Ascending aorta (tissue), 2 donors: ENCODE data around the gene PALM. TPM values are rescaled to one million over a fixed set of nuclear protein-coding genes. Genes with fewer than 3 reads are reported as not detected.
A peak's percentile ranks its signal among the peaks of the same experiment; 100 is the strongest.

ENCODE experiments used
- DNase-seq, 2 donors: peaks; one replicate each; pipeline ENCODE4 v3.0.0-alpha.2; 2019; ENCODE audit warnings: low spot score in 2 of 2
- H3K27ac ChIP-seq, 2 donors: fragments of 200-600 bp; sonication (generic); one replicate each; pipeline ENCODE4 v1.5.1; 2016 to 2017; ENCODE audit warnings: mild to moderate bottlenecking in 1 of 2
- H3K27me3 ChIP-seq: fragments of 200-600 bp; sonication (generic); one replicate; pipeline ENCODE4 v1.5.1; 2017
- H3K36me3 ChIP-seq, 2 donors: fragments of 200-600 bp; sonication (generic); one replicate each; pipeline ENCODE4 v1.5.1; 2016
- H3K4me1 ChIP-seq, 2 donors: fragments of 200-600 bp; sonication (generic); one replicate each; pipeline ENCODE4 v1.5.1; 2016 to 2017; ENCODE audit warnings: mild to moderate bottlenecking in 1 of 2
- H3K4me3 ChIP-seq, 2 donors: fragments of 200-600 bp; sonication (generic); one replicate each; pipeline ENCODE4 v1.5.1; 2016 to 2017; ENCODE audit warnings: mild to moderate bottlenecking in 1 of 2
- H3K9me3 ChIP-seq, 2 donors: fragments of 200-600 bp; sonication (generic); one replicate each; pipeline ENCODE4 v1.5.1; 2016
- intact Hi-C: fragments of 100-400 bp; cut with DNase I; formaldehyde crosslinking; loops from one replicate; pipeline ENCODE4 v1.15.1; 2023
- total RNA-seq: library from RNA; depleted of rRNA; stranded (reverse); fragments of >200 nt; gene quantifications from one replicate; pipeline ENCODE4 v1.1.0, GENCODE V29; 2016
- TF ChIP-seq, protein P1 (sequence below), 3 experiments: fragments of 200-600 bp in 2 of 3; fragments of 450-650 bp in 1 of 3; sonication (generic) in 2 of 3; IDR thresholded peaks; one replicate each; pipeline ENCODE4 v1.5.1; 2016 to 2019; ENCODE audit warnings: antibody characterized with exemption in 3 of 3, mild to moderate bottlenecking in 1 of 3, moderate library complexity in 1 of 3

PALM gene
- total RNA-seq, 1 donor from 2014 or later = 107 TPM

DNA sequence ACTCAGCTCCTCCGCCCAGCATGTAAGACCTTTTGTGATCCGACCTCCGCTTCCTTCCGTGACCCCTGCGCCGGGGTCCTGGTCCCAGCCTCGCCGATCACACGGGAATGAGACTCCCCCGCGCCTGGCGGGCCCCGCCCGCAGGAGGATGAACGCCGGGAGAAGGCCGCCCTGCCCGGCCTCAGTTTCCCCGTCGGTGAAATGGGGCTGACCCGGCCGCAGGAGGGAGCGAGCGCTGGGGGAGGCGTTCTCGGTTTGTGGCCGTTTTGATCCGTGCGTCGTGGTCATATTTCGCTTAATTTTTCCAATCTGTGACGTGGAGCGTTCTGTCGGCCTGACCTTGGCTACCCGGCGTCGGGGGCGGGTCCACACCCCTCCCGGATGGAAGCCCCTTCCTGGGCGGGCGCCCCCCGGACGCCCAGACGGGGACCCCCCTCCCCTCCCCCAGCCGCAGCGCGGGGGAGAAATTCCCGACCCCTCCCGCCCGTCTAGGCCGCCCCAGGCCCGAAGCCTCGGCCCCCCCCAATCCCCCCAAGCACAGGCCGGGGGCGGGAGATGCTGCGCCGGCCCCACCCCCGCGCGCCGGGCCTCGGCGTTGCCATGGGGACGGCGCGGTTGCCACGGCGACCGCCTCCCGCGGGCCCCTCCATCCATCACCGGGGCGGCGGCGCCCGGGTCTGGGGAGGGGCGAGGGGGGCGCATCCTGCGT, 11.1 kb downstream of the PALM start:
- Histone ChIP-seq H3K9me3 (no peaks in the 10 kb centered on the region), H3K27ac (peak overlapping the region; percentile 51 to 70), H3K4me1 (no peaks in the 10 kb centered on the region), H3K36me3 (no peaks in the 10 kb centered on the region), H3K4me3 (peak overlapping the region in 1 of 2 donors; percentile 0), H3K27me3 (peaks cover 7% of the 10 kb centered on the region)
- TF ChIP-seq, protein P1, sequence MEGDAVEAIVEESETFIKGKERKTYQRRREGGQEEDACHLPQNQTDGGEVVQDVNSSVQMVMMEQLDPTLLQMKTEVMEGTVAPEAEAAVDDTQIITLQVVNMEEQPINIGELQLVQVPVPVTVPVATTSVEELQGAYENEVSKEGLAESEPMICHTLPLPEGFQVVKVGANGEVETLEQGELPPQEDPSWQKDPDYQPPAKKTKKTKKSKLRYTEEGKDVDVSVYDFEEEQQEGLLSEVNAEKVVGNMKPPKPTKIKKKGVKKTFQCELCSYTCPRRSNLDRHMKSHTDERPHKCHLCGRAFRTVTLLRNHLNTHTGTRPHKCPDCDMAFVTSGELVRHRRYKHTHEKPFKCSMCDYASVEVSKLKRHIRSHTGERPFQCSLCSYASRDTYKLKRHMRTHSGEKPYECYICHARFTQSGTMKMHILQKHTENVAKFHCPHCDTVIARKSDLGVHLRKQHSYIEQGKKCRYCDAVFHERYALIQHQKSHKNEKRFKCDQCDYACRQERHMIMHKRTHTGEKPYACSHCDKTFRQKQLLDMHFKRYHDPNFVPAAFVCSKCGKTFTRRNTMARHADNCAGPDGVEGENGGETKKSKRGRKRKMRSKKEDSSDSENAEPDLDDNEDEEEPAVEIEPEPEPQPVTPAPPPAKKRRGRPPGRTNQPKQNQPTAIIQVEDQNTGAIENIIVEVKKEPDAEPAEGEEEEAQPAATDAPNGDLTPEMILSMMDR (IDR thresholded peaks at IDR 0.05) = no peak
- DNase-seq = no peak
- intact Hi-C loops = no loop called here

DNA sequence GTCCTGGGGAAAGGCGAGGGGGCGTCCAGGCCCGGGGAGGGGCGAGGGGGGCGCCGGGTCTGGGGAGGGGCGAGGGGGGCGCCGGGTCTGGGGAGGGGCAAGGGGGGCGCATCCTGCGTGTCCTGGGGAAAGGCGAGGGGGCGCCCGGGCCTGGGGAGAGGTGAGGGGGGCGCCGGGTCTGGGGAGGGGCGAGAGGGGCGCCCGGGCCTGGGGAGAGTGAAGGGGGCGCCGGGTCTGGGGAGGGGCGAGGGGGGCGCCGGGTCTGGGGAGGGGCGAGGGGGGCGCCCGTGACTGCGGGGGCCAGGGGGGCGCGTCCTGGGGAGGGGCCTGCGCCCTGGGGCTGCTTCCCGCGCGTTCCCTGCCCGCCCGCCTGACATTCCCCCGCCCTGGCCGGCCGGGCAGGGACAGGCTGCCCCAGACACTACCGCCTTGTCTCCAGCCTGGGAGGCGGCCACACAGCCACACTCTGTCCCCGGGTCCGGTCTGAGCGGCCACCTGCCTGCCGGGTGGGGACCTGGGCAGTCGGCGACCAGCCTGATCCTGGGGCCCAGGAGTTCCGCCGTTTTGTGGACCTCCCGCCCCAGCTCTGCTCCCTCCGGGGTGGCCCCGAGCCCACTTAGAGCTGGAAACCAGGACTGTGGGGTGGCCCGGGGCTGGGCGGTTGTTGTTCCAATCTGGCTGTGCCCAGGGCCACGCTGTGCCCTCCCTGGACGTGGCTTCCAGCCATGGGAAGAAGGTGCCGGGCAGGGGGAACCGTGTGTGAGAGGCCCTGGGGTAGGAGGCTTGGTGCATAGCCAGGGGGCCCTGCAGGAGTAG, 11.8 kb downstream of the PALM start:
- Histone ChIP-seq H3K36me3 (no peaks in the 10 kb centered on the region), H3K9me3 (no peaks in the 10 kb centered on the region), H3K4me1 (no peaks in the 10 kb centered on the region), H3K27ac (no peak overlapping the region), H3K4me3 (no peak overlapping the region), H3K27me3 (peaks cover 7% of the 10 kb centered on the region)
- intact Hi-C loops = no loop called here
- TF ChIP-seq, protein P1 (IDR thresholded peaks at IDR 0.05) = no peak
- no peak for DNase-seq

DNA sequence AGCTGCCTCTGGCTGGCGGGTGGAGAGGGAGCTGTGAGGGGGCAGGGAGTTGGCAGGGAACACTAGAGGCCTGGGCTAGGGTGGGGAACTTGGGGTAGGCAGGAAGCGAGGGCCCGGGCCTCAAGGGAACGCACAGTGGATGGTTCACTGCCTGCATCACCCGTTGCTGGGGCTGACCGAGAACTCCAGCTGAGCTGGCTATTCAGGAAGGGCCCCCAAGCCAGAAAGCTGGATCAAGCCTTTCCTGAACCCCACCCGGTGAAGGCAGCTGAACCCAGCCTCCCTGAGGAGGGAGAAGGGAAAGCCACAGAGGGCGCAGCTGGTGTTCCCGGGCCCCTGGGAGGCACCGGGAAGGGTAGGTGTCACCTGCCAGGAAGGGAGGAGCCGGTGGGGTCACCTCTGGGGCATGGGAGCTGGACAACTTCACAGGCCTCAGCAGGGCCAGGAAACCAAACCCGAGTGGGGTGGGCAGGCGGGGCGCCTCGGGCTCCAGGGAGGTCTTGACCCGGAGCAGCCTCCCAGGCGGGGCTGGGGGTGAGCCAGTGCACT, 13.9 kb downstream of the PALM start:
- no peak overlapping the region for H3K27ac ChIP-seq
- intact Hi-C loops = no loop called here
- H3K9me3 ChIP-seq = no peaks in the 10 kb centered on the region
- H3K4me3 ChIP-seq = no peak overlapping the region
- DNase-seq = no peak
- no peaks in the 10 kb centered on the region for H3K36me3 ChIP-seq
- H3K4me1 ChIP-seq = no peaks in the 10 kb centered on the region
- TF ChIP-seq, protein P1 (IDR thresholded peaks at IDR 0.05) = no peak
- peaks cover 7% of the 10 kb centered on the region for H3K27me3 ChIP-seq

DNA sequence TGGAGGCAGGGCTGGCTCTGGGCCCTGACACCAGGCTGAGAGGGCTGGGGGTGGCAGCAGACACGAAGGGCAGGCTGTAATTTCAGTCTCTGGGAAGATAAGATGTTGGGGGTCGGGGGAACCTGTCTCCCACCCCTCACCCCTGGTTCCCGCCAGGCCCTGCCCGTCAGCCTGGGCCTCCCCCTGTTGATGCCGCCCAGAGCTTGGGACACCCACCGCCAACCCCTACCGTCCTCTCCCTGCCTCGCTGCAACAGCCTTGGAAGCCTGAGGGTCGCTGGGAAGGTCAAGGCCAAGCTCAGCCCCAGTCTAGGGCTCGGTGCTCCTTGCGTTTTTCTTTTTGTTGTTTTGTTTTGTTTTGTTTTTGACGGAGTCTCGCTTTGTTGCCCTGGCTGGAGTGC, 14.5 kb downstream of the PALM start:
- no peak for DNase-seq
- TF ChIP-seq, protein P1 (IDR thresholded peaks at IDR 0.05) = no peak
- Histone ChIP-seq H3K27ac (no peak overlapping the region), H3K4me3 (no peak overlapping the region), H3K36me3 (no peaks in the 10 kb centered on the region), H3K9me3 (no peaks in the 10 kb centered on the region), H3K27me3 (peaks cover 7% of the 10 kb centered on the region), H3K4me1 (no peaks in the 10 kb centered on the region)
- intact Hi-C loops = no loop called here

DNA sequence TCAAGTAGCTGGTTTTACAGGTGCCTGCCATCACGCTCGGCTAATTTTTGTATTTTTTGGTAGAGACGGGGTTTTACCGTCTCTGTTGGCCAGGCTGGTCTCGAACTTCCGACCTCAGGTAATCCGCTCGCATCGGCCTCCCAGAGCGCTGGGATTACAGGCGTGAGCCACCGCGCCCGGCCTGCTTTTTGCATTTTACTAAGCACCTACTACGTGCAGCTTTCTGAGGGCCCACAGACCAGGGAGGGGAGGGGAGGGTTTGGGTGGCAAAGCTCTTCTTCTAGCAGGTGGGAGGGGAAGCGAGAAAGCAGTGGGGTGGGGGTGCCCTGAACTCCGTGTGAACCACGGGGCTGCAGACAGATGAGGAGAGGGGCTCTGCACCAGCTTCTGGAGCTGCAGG, 15.0 kb downstream of the PALM start:
- intact Hi-C loops = no loop called here
- TF ChIP-seq, protein P1 (IDR thresholded peaks at IDR 0.05) = no peak
- Histone ChIP-seq H3K9me3 (no peaks in the 10 kb centered on the region), H3K27me3 (peaks cover 7% of the 10 kb centered on the region), H3K4me3 (no peak overlapping the region), H3K4me1 (no peaks in the 10 kb centered on the region), H3K27ac (no peak overlapping the region), H3K36me3 (no peaks in the 10 kb centered on the region)
- no peak for DNase-seq
